IMR-90 (cell line): Measurements from ENCODE around the gene TLR6. TPM values are rescaled to one million over a fixed set of nuclear protein-coding genes. Genes with fewer than 3 reads are reported as not detected.

Source experiments
- ATAC-seq: fragments of 200-7000 bp; cut with Tn5 transposase; 2 replicates; pipeline ENCODE4 v1.9.1; 2020; ENCODE audit warnings: low read depth, mild to moderate bottlenecking, moderate library complexity
- BruUV-seq: library from RNA; stranded (reverse); fragments of 400-500 nt; replicated peaks from 2 replicates; lab custom pipeline; 2021; lab: Mats Ljungman, UMichigan
- CTCF ChIA-PET: fragments of 300-600 bp; formaldehyde crosslinking; extraction: SDS; loops from one replicate; lab custom pipeline; 2021; ENCODE audit warnings: antibody characterized with exemption; lab: Yijun Ruan, JAX
- POLR2A ChIA-PET: fragments of 300-600 bp; sonication (Branson Sonifier 250); formaldehyde crosslinking; loops from one replicate; lab custom pipeline; 2022; ENCODE audit warnings: antibody characterized with exemption; ENCODE audit not compliant: unreplicated experiment; lab: Charles Lee
- DNase-seq: peaks from one replicate; pipeline ENCODE4 v3.0.0; 2013
- H2AFZ ChIP-seq: replicated peaks from 2 replicates; pipeline ENCODE3; 2013; ENCODE audit warnings: low read length, mild to moderate bottlenecking; ENCODE audit not compliant: poor library complexity
- H2AK5ac ChIP-seq: 2 replicates; pipeline ENCODE4 v1.6.1; 2013; ENCODE audit warnings: low read depth, low read length, inconsistent platforms
- H2AK9ac ChIP-seq: replicated peaks from 2 replicates; pipeline ENCODE3; 2013; ENCODE audit warnings: mild to moderate bottlenecking, low read depth, low read length, moderate library complexity; ENCODE audit not compliant: poor library complexity
- H2BK120ac ChIP-seq: 2 replicates; pipeline ENCODE4 v1.6.1; 2013; ENCODE audit warnings: low read depth, low read length, inconsistent platforms
- H2BK15ac ChIP-seq: 3 replicates; pipeline ENCODE4 v1.6.1; 2013; ENCODE audit warnings: low read depth, low read length, inconsistent platforms
- H2BK20ac ChIP-seq: 2 replicates; pipeline ENCODE4 v1.6.1; 2013; ENCODE audit warnings: low read depth, mild to moderate bottlenecking, inconsistent platforms, low read length, moderate library complexity
- H2BK5ac ChIP-seq: 2 replicates; pipeline ENCODE4 v1.6.1; 2013; ENCODE audit warnings: mild to moderate bottlenecking, low read depth, low read length, inconsistent platforms; ENCODE audit not compliant: poor library complexity, severe bottlenecking
- H3K14ac ChIP-seq: replicated peaks from 2 replicates; pipeline ENCODE4 v1.6.1; 2013; ENCODE audit warnings: low read depth, low read length, inconsistent platforms
- H3K18ac ChIP-seq: 2 replicates; pipeline ENCODE4 v1.6.1; 2013; ENCODE audit warnings: low read depth, low read length, control low read depth
- H3K23ac ChIP-seq: 2 replicates; pipeline ENCODE4 v1.6.1; 2013; ENCODE audit warnings: low read depth, low read length, inconsistent platforms
- H3K27ac ChIP-seq: 2 replicates; pipeline ENCODE4 v1.5.1; 2013; ENCODE audit warnings: mild to moderate bottlenecking, control low read depth, low read length; ENCODE audit not compliant: insufficient read depth
- H3K27me3 ChIP-seq: 2 replicates; pipeline ENCODE4 v1.6.1; 2013; ENCODE audit warnings: low read length; ENCODE audit not compliant: control insufficient read depth, insufficient read depth
- H3K36me3 ChIP-seq: 2 replicates; pipeline ENCODE4 v1.6.1; 2013; ENCODE audit warnings: low read length, mixed read lengths; ENCODE audit not compliant: control insufficient read depth, insufficient read depth
- H3K4ac ChIP-seq: 2 replicates; pipeline ENCODE4 v1.6.1; 2013; ENCODE audit warnings: low read depth, low read length, inconsistent platforms
- H3K4me1 ChIP-seq: 2 replicates; pipeline ENCODE4 v1.6.1; 2013; ENCODE audit warnings: low read length, mixed read lengths; ENCODE audit not compliant: control insufficient read depth, insufficient read depth
- H3K4me2 ChIP-seq: 2 replicates; pipeline ENCODE4 v1.6.1; 2013; ENCODE audit warnings: low read depth, mild to moderate bottlenecking, control low read depth, low read length, moderate library complexity
- H3K4me3 ChIP-seq: 2 replicates; pipeline ENCODE4 v1.5.1; 2013; ENCODE audit warnings: low read depth, mild to moderate bottlenecking, control low read depth, low read length, moderate library complexity; ENCODE audit not compliant: insufficient read depth
- H3K56ac ChIP-seq: 2 replicates; pipeline ENCODE4 v1.6.1; 2013; ENCODE audit warnings: low read length, inconsistent platforms; ENCODE audit not compliant: insufficient read depth; ENCODE audit errors: extremely low read depth
- H3K79me1 ChIP-seq, 2 experiments: 2 replicates each; pipeline ENCODE4 v1.6.1; 2013; ENCODE audit warnings: low read length in 2 of 2, inconsistent platforms in 1 of 2, low read depth in 1 of 2
- H3K9ac ChIP-seq: 2 replicates; pipeline ENCODE4 v1.6.1; 2013; ENCODE audit warnings: low read depth, low read length, control low read depth
- H3K9me1 ChIP-seq: 2 replicates; pipeline ENCODE4 v1.6.1; 2013; ENCODE audit warnings: low read length, inconsistent platforms; ENCODE audit not compliant: insufficient read depth
- H3K9me3 ChIP-seq: 2 replicates; pipeline ENCODE4 v1.6.1; 2013; ENCODE audit warnings: low read length; ENCODE audit not compliant: control insufficient read depth, insufficient read depth
- H4K20me1 ChIP-seq: 2 replicates; pipeline ENCODE4 v1.6.1; 2013; ENCODE audit warnings: low read length, inconsistent platforms; ENCODE audit not compliant: insufficient read depth
- H4K5ac ChIP-seq: 2 replicates; pipeline ENCODE4 v1.6.1; 2013; ENCODE audit warnings: mild to moderate bottlenecking, low read depth, low read length, control low read depth
- H4K8ac ChIP-seq, 2 experiments: 2 replicates each; pipeline ENCODE4 v1.6.1; 2013; ENCODE audit warnings: low read depth in 2 of 2, low read length in 2 of 2, control low read depth in 1 of 2, inconsistent platforms in 1 of 2
- H4K91ac ChIP-seq: 2 replicates; pipeline ENCODE4 v1.6.1; 2013; ENCODE audit warnings: low read depth, low read length, inconsistent platforms; ENCODE audit not compliant: insufficient read depth
- BHLHE40 ChIP-seq: fragments of 150-350 bp; IDR thresholded peaks from 2 replicates; pipeline ENCODE4 v1.6.1; 2016; ENCODE audit warnings: mild to moderate bottlenecking, low read depth, low read length
- CEBPB ChIP-seq: IDR thresholded peaks from 2 replicates; pipeline ENCODE4 v1.6.1; 2012; ENCODE audit warnings: low read depth, low read length, improper control_type of control experiment
- CHD1 ChIP-seq: IDR thresholded peaks from 2 replicates; pipeline ENCODE4 v1.6.1; 2012; ENCODE audit warnings: low read depth, low read length, improper control_type of control experiment
- CTCF ChIP-seq: conservative IDR thresholded peaks from 2 replicates; pipeline ENCODE4 v1.5.1; 2012; ENCODE audit warnings: mild to moderate bottlenecking, low read depth, low read length, improper control_type of control experiment
- ELK1 ChIP-seq: fragments of 150-350 bp; IDR thresholded peaks from 2 replicates; pipeline ENCODE4 v1.6.1; 2016; ENCODE audit warnings: low read depth, mild to moderate bottlenecking, low read length, moderate library complexity, borderline replicate concordance
- FOS ChIP-seq: fragments of 150-350 bp; IDR thresholded peaks from 2 replicates; pipeline ENCODE4 v1.6.1; 2016; ENCODE audit warnings: low read depth, low read length
- MAFK ChIP-seq: IDR thresholded peaks from 2 replicates; pipeline ENCODE4 v1.6.1; 2012; ENCODE audit warnings: low read depth, low read length, improper control_type of control experiment
- MAZ ChIP-seq: IDR thresholded peaks from 2 replicates; pipeline ENCODE4 v1.6.1; 2012; ENCODE audit warnings: low read depth, mild to moderate bottlenecking, low read length, improper control_type of control experiment, moderate library complexity, borderline replicate concordance
- MXI1 ChIP-seq: IDR thresholded peaks from 2 replicates; pipeline ENCODE4 v1.6.1; 2012; ENCODE audit warnings: low read depth, mild to moderate bottlenecking, low read length, moderate library complexity, borderline replicate concordance
- NFE2L2 ChIP-seq: fragments of 150-350 bp; IDR thresholded peaks from 2 replicates; pipeline ENCODE4 v1.6.1; 2016; ENCODE audit warnings: low read depth, mild to moderate bottlenecking, low read length
- POLR2A ChIP-seq: IDR thresholded peaks from 2 replicates; pipeline ENCODE4 v1.6.1; 2012; ENCODE audit warnings: mild to moderate bottlenecking, low read depth, low read length
- RAD21 ChIP-seq: IDR thresholded peaks from 2 replicates; pipeline ENCODE4 v1.6.1; 2012; ENCODE audit warnings: low read length, improper control_type of control experiment
- RCOR1 ChIP-seq: IDR thresholded peaks from 2 replicates; pipeline ENCODE4 v1.6.1; 2012; ENCODE audit warnings: mild to moderate bottlenecking, low read length, improper control_type of control experiment; ENCODE audit not compliant: insufficient replicate concordance
- RFX5 ChIP-seq: IDR thresholded peaks from 2 replicates; pipeline ENCODE4 v1.8.0; 2012; ENCODE audit warnings: low read depth, mild to moderate bottlenecking, low read length, moderate library complexity
- SMC3 ChIP-seq: fragments of 150-350 bp; IDR thresholded peaks from 2 replicates; pipeline ENCODE4 v1.6.1; 2016; ENCODE audit warnings: low read depth, mild to moderate bottlenecking, antibody characterized with exemption, low read length, moderate library complexity
- USF2 ChIP-seq: fragments of 150-350 bp; IDR thresholded peaks from 2 replicates; pipeline ENCODE4 v1.6.1; 2017; ENCODE audit warnings: mild to moderate bottlenecking, antibody characterized with exemption, low read length, low read depth
- WGBS, 2 experiments: methylation state at CpG; one replicate each; pipeline versions ENCODE4 v1.1.5 to v1.1.7; 2013; ENCODE audit warnings: missing lambda C conversion rate in 2 of 2; ENCODE audit not compliant: insufficient read length in 1 of 2; ENCODE audit errors: extremely low coverage in 2 of 2; 5-methylcytosine and 5-hydroxymethylcytosine counted together
- dilution Hi-C: fragments of 300-500 bp; cut with HindIII; formaldehyde crosslinking; loops from one replicate; pipeline ENCODE4 v1.14.3; 2018; ENCODE audit warnings: low sequenced_read_pairs; ENCODE audit not compliant: unreplicated experiment
- in situ Hi-C: fragments of 300-500 bp; cut with MboI; formaldehyde crosslinking; loops from 3 replicates; pipeline ENCODE4 v1.14.3; 2019; ENCODE audit warnings: low sequenced_read_pairs, inconsistent platforms, mixed read lengths
- intact Hi-C: fragments of 100-400 bp; cut with micrococcal nuclease; formaldehyde crosslinking; loops from 2 replicates; pipeline ENCODE4 v1.10.0; 2022
- polyA plus RNA-seq, 3 experiments: library from polyadenylated mRNA; depleted of rRNA; stranded (reverse); fragments of >200 nt; gene quantifications; 2 replicates each; pipeline ENCODE4 v1.2.3, GENCODE V29; 2012; ENCODE audit warnings: low replicate concordance in 1 of 3
- total RNA-seq: library from RNA; depleted of rRNA; stranded (reverse); fragments of >200 nt; gene quantifications from 2 replicates; pipeline ENCODE4 v1.2.3, GENCODE V29; 2012

The TLR6 gene
- total and polyA plus RNA-seq, 2 of the 4 experiments (the other 2 are of a cell fraction) = 1.4 to 3.9 TPM

GRCh38 chr4:38791010-38791409 lies 65.6 kb downstream of the TLR6 start:
- Histone ChIP-seq H2BK5ac (no peak overlapping the region), H3K4ac (no peak overlapping the region), H3K36me3 (no peaks in the 10 kb centered on the region), H3K18ac (no peak overlapping the region), H3K4me1 (no peaks in the 10 kb centered on the region), H3K56ac (no peak overlapping the region), H3K23ac (no peak overlapping the region), H3K4me3 (no peak overlapping the region), H3K27ac (no peak overlapping the region), H3K27me3 (peaks cover 3% of the 10 kb centered on the region; the same call in 1 of the 2 replicates), H2AFZ (no peak overlapping the region), H3K9me1 (no peaks in the 10 kb centered on the region), H3K9ac (no peak overlapping the region), H4K8ac (no peak overlapping the region), H2AK9ac (no peak overlapping the region), H2BK15ac (no peak overlapping the region), H3K9me3 (no peaks in the 10 kb centered on the region; the same call in 1 of the 2 replicates), H3K79me1 (no peaks in the 10 kb centered on the region), H2AK5ac (no peak overlapping the region), H3K4me2 (no peak overlapping the region), H4K5ac (no peak overlapping the region), H4K20me1 (no peaks in the 10 kb centered on the region), H3K14ac (no peak overlapping the region), H2BK20ac (no peak overlapping the region), H4K91ac (no peak overlapping the region), H2BK120ac (no peak overlapping the region)
- in situ Hi-C loops (no loop called here), intact Hi-C loops (no loop called here), dilution Hi-C loops (no loop called here)
- WGBS, 2 experiments = 75% methylated on average over 2 of the region's 2 CpGs; no CpG with 5 or more reads in 1 of the 2 experiments
- DNase-seq (no peak), ATAC-seq (no peak)
- POLR2A ChIA-PET = no interaction called here
- no TSS peak for BruUV-seq
- TF ChIP-seq RCOR1 = no peak
- TF ChIP-seq USF2 = no peak
- TF ChIP-seq MAFK = no peak
- no peak for TF ChIP-seq MXI1
- no peak for TF ChIP-seq CTCF
- no peak for TF ChIP-seq POLR2A
- no peak for TF ChIP-seq BHLHE40
- no peak for TF ChIP-seq NFE2L2
- TF ChIP-seq CEBPB = no peak
- no peak for TF ChIP-seq ELK1
- TF ChIP-seq CHD1 = no peak
- no peak for TF ChIP-seq RFX5
- TF ChIP-seq MAZ = no peak
- TF ChIP-seq FOS = no peak
- no peak for TF ChIP-seq RAD21
- TF ChIP-seq SMC3 = no peak
- CTCF ChIA-PET = interaction anchor here (0.6 to 1.9 kb wide), 2 partner anchors 8 to 18 kb away, joined by 4 to 5 read pairs; partner anchors contain the start of gene TLR10
